ES-I3 (cell line): Measurements from ENCODE around the gene PRTG.

Experiments
- H3K36me3 ChIP-seq: 2 replicates; pipeline ENCODE4 v1.6.1; 2013; ENCODE audit warnings: mild to moderate bottlenecking, low read length, control low read depth, moderate library complexity; ENCODE audit not compliant: insufficient read depth
- H3K4me1 ChIP-seq: 2 replicates; pipeline ENCODE4 v1.6.1; 2013; ENCODE audit warnings: mild to moderate bottlenecking, control low read depth, low read length; ENCODE audit not compliant: insufficient read depth
- H3K9ac ChIP-seq: 2 replicates; pipeline ENCODE4 v1.6.1; 2013; ENCODE audit warnings: low read depth, mild to moderate bottlenecking, low read length, moderate library complexity
- H3K9me3 ChIP-seq: 2 replicates; pipeline ENCODE4 v1.6.1; 2013; ENCODE audit warnings: mild to moderate bottlenecking, low read length, moderate library complexity; ENCODE audit not compliant: control insufficient read depth, insufficient read depth

PRTG gene

DNA sequence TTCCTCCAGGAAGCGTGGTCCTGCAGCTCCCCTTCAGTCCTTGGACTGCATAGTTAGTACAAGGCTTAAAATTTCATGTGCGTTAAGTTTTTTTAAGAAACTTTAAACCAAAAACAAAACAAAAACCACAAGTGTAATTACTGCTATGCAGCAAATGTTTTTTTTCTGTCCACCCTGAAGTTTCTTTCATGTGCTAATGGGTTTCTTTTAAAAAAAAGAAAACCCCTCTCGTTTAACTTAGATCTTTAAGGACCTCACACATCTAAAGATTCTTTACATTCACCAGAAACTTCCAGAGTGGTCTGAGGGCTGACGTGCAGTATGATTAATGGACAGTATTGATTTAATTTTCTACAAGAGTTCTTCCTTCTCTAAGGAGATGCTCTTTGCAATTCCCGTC is 82.8 kb downstream of the PRTG start:
- no peaks in the 10 kb centered on the region for H3K9me3 ChIP-seq
- peaks cover 26% of the 10 kb centered on the region for H3K4me1 ChIP-seq
- no peaks in the 10 kb centered on the region for H3K36me3 ChIP-seq
- H3K9ac ChIP-seq, result no peak overlapping the region

DNA sequence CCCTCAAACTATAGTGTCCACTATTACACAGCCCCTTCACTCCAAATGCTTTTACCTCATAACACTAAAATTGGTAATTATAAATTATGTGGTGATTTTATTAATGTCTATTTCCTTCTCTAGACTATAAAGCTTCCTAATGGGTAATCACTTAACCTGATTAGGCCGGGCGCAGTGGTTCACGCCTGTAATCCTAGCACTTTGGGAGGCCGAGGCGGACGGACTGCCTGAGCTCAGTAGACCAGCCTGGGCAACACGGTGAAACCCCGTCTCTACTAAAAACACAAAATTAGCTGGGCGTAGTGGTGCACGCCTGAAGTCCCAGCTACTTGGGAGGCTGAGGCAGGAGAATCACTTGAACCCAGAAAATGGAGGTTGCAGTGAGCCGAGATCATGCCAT is 83.5 kb downstream of the PRTG start:
- H3K36me3 ChIP-seq, result no peaks in the 10 kb centered on the region
- H3K9ac ChIP-seq, result no peak overlapping the region
- H3K4me1 ChIP-seq, result peaks cover 26% of the 10 kb centered on the region
- H3K9me3 ChIP-seq, result no peaks in the 10 kb centered on the region

DNA sequence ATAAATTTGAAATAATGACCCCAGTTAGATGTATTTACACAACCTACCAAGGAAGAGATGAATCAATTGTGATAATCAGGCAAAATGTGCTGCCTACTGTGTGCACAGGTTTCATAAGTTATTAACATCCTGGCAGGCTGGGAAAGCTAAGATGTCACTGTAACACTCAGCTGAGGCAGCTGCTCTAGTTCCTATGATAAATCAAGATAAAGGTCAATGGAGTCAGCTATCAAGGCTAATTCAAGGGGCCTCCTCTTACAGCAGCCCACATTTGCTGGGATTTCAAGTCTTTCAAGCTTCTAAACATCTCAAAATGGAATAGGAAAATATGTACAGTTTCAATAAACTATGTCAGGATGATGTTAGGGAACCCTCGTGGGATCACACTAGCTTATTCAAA is 84.1 kb downstream of the PRTG start:
- H3K9me3 ChIP-seq, result no peaks in the 10 kb centered on the region
- H3K9ac ChIP-seq, result no peak overlapping the region
- no peaks in the 10 kb centered on the region for H3K36me3 ChIP-seq
- H3K4me1 ChIP-seq, result peaks cover 26% of the 10 kb centered on the region

DNA sequence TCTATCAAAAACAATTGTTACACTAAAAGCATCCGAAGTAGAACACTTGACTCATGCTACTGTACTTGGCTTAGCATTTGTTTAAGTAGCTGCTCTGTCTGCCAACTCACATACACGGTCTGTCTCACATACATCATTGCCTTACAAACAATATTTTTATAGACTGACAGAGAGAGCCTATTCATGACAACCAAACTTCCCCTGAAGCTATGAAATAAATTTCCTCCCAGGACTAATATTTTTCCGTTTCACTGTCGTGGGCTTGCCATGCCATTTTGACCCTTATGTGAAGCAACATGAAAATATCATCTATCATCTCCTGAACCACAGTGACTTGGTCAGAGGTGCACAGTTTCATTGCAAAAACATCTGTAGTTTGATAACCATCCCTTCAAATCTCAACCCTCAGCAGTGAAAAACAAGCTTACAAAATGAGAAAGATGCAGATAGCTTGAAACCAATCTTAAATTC is 88.4 kb downstream of the PRTG start:
- H3K9ac ChIP-seq, result no peak overlapping the region
- H3K36me3 ChIP-seq, result no peaks in the 10 kb centered on the region; the same call in 1 of the 2 replicates
- H3K9me3 ChIP-seq, result no peaks in the 10 kb centered on the region
- H3K4me1 ChIP-seq, result peaks cover 15% of the 10 kb centered on the region

DNA sequence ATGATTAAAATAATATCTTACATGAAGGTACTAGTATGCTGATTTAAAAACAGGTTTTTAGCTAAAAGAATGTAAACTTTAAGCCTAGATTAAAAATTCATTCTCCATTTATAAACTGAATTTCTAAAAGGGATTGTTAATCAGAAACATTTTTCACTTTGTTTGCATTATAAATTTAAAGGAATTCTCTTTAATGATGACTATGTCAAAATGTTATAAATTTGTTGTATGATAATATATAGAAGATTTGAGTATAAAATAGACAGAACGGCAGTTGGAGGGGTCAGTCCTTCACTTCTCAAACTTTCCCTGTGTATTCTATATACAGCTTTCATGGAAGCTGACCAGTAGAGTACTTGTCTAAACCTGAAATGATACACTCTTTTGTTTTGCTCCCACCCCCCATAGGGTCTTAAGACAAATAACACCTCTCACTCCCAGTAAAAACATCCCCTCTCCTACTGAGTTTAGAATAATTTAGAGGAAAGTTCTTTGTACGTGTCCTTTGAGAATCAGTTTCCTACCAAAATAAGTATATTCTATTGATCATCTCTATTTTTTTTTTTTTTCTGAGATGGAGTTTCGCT is 90.0 kb downstream of the PRTG start:
- no peaks in the 10 kb centered on the region for H3K9me3 ChIP-seq
- H3K9ac ChIP-seq, result no peak overlapping the region
- H3K36me3 ChIP-seq, result no peaks in the 10 kb centered on the region; the same call in 1 of the 2 replicates
- H3K4me1 ChIP-seq, result peaks cover 9% of the 10 kb centered on the region

DNA sequence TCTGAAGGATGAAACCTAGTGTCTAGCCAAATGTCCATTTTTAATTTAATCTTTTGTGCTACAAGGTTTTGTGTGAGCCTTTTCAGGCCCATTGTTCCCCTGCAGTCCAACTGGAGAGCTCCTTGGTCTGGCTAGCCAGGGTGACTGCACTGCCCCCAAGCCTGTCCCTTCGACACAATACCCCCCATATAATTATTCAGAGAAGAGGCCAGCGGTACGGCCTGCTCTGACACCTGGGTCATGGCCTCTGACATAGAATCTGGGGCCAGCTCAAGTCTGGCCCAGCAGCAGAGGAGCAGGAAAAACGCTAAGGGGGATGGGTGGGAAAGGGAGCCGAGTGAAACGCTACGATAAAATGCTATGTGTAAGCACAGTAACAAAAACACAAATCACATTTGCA is 90.6 kb downstream of the PRTG start:
- H3K9ac ChIP-seq, result no peak overlapping the region
- no peaks in the 10 kb centered on the region; the same call in 1 of the 2 replicates for H3K36me3 ChIP-seq
- H3K4me1 ChIP-seq, result peaks cover 9% of the 10 kb centered on the region
- no peaks in the 10 kb centered on the region for H3K9me3 ChIP-seq

DNA sequence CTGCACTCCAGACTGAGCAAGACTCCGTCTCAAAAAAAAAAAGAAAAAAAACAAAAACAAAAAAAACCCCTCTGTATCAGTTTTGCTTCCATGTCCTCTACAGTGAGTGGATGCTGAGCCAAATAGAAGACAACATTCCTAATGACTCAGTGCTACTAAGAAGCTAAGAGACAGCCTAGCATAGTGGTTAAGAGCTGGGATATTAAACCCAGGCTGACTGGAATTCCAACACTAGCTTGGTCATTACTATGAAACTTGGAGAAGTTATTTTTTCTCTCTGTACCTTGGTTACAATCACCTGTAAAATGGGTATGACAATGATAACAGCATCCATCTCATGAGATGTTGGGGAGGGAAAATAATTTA is 93.9 kb downstream of the PRTG start:
- no peaks in the 10 kb centered on the region for H3K9me3 ChIP-seq
- H3K36me3 ChIP-seq, result no peaks in the 10 kb centered on the region; the same call in 1 of the 2 replicates
- H3K4me1 ChIP-seq, result peaks cover 9% of the 10 kb centered on the region
- no peak overlapping the region for H3K9ac ChIP-seq

DNA sequence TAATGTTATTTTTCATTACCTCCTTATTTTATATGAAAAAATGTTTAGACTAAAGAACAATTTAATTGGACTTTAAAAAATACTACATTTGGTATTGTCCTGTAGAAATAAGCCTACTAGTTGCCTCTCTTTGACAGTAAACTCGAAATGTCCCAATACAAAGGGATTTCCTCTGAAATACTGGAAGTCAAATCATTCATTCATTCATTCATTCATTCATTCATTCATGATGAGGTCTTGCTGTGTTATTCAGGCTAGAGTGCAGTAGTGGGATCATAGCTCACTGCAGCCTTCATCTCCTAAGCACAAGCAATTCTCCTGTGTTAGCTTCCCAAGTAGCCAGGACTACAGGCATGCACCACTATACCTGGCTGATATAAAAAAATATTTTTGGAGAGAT is 104.2 kb downstream of the PRTG start:
- Histone ChIP-seq H3K9ac (no peak overlapping the region), H3K36me3 (no peaks in the 10 kb centered on the region), H3K9me3 (no peaks in the 10 kb centered on the region), H3K4me1 (no peaks in the 10 kb centered on the region)

DNA sequence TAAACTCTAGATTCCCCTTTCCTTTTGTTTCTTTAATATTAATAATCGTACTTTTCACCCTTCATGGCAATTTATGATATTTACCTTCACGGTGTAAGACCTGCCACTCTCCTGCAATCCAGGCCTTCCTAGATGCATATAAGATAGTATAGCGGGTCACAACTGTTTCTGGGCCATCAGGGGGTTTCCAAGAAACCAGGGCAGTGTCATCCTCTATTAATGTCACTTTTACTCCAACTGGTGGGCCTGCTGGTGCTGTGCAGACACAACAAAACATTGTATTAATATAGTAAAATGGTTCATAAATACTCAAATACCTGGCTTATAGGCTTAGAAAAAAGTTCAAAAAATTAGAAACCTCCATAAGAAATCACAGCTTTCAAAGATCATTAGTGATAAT is 105.9 kb downstream of the PRTG start:
- no peaks in the 10 kb centered on the region for H3K4me1 ChIP-seq
- H3K36me3 ChIP-seq, result no peaks in the 10 kb centered on the region
- H3K9ac ChIP-seq, result no peak overlapping the region
- H3K9me3 ChIP-seq, result no peaks in the 10 kb centered on the region

DNA sequence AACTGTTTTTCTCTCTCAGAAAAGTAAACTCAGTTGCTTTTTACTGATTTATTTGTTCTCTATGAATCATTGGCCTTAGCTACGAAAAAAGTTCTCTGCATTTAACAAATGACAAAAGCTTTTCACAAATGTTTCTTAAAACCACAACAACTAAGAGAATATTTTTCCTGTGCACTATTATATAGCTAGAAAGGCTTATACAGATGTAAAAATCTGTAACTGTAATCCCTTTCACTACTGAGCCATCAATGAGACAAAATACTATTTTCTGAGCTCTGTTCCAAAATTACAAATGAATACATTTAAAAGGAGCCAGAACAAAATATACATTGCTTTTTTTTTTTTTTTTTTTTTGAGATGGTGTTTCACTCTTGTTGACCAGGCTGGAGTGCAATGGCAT is 109.2 kb downstream of the PRTG start:
- no peaks in the 10 kb centered on the region for H3K36me3 ChIP-seq
- H3K9me3 ChIP-seq, result no peaks in the 10 kb centered on the region
- no peak overlapping the region for H3K9ac ChIP-seq
- peaks cover under 1% of the 10 kb centered on the region; the same call in 1 of the 2 replicates for H3K4me1 ChIP-seq

DNA sequence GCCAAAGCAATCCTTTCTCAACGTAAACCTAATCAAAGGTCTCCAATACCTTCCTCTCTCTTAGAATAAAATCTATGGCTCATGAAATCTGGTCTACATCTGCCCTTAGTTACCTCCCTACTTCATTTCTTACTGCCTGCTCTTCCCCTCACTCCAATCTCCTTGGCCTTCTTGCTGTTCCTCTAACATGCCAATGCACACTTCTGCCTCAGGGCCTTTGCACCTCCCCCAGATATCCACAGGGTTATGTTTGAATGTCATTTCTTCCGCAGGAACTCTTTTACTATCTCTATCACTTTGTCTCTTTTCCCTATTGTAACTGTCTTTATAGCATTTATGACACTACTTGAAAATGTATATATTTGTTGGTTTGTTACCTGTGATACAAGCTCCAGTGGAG is 110.5 kb downstream of the PRTG start:
- Histone ChIP-seq H3K9me3 (no peaks in the 10 kb centered on the region), H3K9ac (no peak overlapping the region), H3K36me3 (no peaks in the 10 kb centered on the region), H3K4me1 (peaks cover 5% of the 10 kb centered on the region; the same call in 1 of the 2 replicates)

DNA sequence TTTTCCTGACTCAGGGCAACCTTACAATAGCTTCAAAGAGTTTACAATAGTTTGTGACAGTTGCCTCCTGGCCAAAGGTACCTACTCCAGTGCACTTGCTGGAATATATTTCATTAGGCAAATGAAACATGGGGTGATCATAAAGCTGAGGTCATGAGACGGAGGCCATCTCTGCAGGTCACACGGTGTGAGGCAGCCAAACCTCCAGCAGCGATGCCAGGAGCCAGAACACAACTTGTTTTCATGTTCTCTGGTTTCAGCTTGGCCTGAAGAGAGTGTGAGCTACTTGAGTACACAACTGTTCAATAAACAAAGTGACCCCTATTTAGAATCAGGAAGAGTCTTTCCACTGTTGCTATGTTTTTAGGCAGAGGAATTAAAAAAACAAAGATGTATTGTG is 112.1 kb downstream of the PRTG start:
- H3K36me3 ChIP-seq, result no peaks in the 10 kb centered on the region
- no peak overlapping the region for H3K9ac ChIP-seq
- peaks cover 5% of the 10 kb centered on the region; the same call in 1 of the 2 replicates for H3K4me1 ChIP-seq
- no peaks in the 10 kb centered on the region for H3K9me3 ChIP-seq

DNA sequence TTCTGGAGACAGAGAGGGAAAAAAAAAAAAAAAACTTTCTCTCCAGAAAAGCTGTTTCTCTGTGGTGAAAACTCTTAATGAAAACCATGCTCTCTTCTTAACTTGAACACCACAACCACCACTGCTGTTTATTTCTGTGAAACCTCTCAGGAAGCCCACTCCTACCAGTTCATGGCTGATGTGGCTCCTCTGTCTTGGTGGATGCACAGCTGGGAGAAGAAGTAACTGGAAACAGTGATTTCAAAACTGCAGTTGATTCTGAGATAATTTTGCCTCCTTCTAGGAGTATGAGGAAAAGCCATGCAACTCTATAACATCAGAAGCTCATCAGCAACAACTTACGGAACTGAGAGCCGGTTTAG is 114.6 kb downstream of the PRTG start:
- Histone ChIP-seq H3K9ac (no peak overlapping the region), H3K9me3 (no peaks in the 10 kb centered on the region), H3K4me1 (peaks cover 5% of the 10 kb centered on the region; the same call in 1 of the 2 replicates), H3K36me3 (no peaks in the 10 kb centered on the region)

DNA sequence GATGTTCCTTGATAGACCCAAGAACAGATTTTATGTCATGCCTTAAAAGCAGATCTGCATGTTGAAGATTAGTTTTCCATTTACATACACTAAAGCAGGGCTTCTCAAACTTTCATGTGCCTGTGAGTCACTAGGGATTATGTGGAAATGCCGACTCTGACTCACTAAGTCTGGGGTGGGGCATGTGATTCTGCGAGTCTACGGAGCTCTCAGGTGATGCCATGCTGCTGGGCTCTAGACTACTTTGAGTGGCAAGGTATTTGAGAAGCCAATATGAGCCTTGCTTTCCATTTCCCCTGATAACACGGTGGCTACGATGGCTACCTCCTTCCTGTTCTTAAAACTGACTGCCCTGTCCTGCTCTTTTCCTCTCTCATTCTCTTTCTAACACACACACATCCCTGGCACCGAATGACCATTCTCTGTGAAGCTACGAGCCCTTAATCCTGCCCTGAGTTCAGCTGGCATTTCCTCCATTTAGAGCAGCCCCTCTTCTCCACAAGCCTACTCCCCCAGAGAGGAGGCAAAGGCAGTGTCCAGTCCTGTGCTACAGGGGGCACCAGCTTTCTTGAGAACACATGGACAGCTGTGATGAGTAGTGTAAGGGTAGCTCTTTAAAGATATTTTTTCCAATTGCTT is 115.1 kb downstream of the PRTG start:
- Histone ChIP-seq H3K36me3 (no peaks in the 10 kb centered on the region), H3K4me1 (peaks cover 5% of the 10 kb centered on the region; the same call in 1 of the 2 replicates)

DNA sequence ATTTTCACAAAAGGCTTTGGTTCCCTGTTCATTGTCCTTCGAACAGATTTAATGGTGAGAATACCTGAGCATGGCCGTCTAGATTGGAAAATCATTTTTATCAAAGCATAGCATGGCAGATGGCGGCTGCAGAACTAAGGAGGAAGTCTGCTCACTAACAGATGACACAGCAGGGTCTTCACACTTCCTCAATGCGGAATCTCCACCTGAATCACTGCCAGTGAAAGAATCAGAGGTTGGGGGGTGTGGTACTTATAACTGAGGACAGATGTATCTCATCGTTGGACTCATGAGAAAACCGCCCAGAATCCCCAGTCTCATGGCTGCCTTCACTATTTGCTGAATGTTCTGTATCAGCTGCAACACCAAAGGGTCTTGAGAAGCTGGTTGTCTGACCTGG is 123.2 kb downstream of the PRTG start:
- H3K9me3 ChIP-seq, result no peaks in the 10 kb centered on the region
- H3K9ac ChIP-seq, result no peak overlapping the region
- H3K36me3 ChIP-seq, result no peaks in the 10 kb centered on the region
- H3K4me1 ChIP-seq, result peaks cover 10% of the 10 kb centered on the region; the same call in 1 of the 2 replicates

More for the DNA sequence above, 115.1 kb downstream of the PRTG start:
- no peaks in the 10 kb centered on the region for H3K9me3 ChIP-seq
- H3K9ac ChIP-seq, result no peak overlapping the region
